Stimulated activated CD8-positive, alpha-beta memory T cell treated with anti-CD3 and anti-CD28 coated beads, Interleukin-15, amount 100 ng/mL, for 4 hours (primary cell): ENCODE measurements around the gene ABCB11.
"Not testable (repeated sequence)": the region's sequence is repeated elsewhere in the genome, so short reads cannot be mapped to it uniquely, and the experiment has no call there.

Experiments used
- DNase-seq, 2 donors: peaks; one replicate each; pipeline ENCODE4 v3.0.0-alpha.2; 2020; ENCODE audit warnings: low read depth in 2 of 2

ABCB11 gene

GRCh38 chr2:168971261-168971660, 59.9 kb downstream of the ABCB11 start:
- DNase-seq, result no peak

- DNase-seq, result no peak
Measured at GRCh38 chr2:168970711-168971233, 60.4 kb downstream of the ABCB11 start.

GRCh38 chr2:168969865-168970264, 61.3 kb downstream of the ABCB11 start:
- no peak for DNase-seq

GRCh38 chr2:168968342-168968741, 62.8 kb downstream of the ABCB11 start:
- no peak for DNase-seq

- no peak for DNase-seq
Measured at GRCh38 chr2:168964251-168964807, 66.8 kb downstream of the ABCB11 start.

DNA sequence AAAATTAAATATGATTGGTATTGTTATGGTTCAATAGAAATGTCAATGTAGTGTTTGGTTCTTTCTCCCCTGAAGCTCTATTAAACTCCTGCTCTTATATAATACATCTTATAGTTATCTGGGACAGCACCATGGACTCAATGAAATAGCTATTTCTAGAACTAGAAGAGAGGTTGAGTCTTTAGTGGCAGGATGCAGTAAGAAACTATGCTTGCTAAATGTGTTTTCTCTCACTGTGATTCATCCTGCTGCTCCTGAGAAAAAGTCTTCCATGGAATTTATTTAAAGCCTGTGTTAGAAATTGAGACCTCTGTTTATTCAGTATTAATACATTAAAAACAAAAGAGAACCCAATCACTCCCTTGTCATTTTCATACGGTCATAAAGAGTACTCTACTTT, 68.5 kb downstream of the ABCB11 start:
- DNase-seq, result no peak

- DNase-seq, result no peak
Measured at GRCh38 chr2:168961450-168962229, 69.5 kb downstream of the ABCB11 start.

DNA sequence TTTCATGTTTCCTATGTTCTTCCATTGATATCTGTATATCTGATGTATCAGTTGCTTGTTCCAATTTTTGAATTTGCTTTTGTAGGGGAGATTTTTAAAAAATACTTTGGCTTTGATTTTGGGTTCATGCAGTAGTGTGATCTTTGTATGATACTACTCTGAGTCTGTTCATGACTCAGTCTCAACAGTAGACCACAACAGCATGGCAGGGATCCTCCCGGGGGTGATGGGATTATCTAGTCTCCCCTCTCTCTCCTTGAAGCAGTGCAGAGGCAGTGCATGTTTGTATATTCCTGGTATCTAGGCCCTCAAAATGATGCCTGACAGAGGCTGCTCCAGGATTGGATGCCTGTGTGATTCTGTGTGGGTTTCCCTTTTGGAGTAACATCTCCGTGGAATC, 74.7 kb downstream of the ABCB11 start:
- no peak for DNase-seq

GRCh38 chr2:168955321-168955720, 75.8 kb downstream of the ABCB11 start:
- DNase-seq, result no peak

- no peak for DNase-seq
Measured at GRCh38 chr2:168954256-168954655, 76.9 kb downstream of the ABCB11 start.

DNA sequence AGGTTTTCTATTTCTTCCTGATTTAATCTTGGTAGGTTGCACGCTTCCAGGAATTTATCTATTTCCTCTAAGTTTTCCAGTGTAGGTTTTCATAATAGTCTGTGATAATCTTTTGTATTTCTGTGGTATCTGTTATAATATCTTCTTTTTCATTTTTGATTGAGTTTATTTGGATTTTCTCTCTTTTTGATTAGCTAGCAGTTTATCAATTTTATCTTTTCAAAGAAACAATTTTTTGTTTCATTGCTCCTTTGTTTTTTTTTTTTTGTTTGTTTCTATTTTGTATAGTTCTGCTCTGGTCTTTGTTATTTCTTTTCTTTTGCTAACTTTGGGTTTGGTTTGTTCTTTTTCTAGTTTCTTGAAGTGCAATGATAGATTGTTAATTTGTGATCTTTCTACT, 78.7 kb downstream of the ABCB11 start:
- DNase-seq, result no peak

DNA sequence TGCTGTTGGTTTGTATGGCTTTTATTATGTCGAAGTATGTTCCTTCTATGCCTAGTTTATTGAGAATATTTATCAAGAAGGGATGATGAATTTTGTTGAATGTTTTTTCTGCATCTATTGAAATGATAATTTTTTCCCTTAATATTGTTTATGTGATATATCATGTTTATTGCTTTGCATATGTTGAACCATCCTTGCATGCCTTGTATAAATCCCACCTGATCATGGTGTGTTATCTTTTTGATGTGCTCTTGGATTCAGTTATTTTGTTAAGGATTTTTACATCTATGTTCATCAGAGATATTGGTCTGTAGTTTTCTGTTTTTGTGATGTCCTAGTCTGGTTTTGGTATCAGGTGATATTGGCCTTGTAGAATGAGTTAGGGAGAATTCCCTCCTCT, 79.3 kb downstream of the ABCB11 start:
- no peak for DNase-seq

DNA sequence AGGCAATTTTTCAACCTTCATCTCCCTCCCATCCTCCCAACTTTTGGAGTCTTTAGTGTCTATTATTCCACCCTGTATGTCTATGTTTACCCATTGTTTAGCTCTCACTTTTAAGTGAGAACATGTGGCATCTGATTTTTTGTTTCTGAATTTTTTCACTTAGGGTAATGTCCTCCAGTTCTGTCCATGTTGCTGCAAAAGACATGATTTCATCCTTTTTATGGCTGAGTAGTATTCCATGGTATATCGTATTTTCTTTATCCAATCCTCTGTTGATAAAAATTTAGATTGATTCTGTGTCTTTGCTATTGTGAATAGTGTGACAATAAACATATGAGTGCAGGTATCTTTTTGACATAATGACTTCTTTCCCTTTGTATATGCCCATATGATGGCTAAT, 81.8 kb downstream of the ABCB11 start:
- no peak for DNase-seq

- DNase-seq, result no peak
Measured at GRCh38 chr2:168948621-168949212, 82.4 kb downstream of the ABCB11 start.

DNA sequence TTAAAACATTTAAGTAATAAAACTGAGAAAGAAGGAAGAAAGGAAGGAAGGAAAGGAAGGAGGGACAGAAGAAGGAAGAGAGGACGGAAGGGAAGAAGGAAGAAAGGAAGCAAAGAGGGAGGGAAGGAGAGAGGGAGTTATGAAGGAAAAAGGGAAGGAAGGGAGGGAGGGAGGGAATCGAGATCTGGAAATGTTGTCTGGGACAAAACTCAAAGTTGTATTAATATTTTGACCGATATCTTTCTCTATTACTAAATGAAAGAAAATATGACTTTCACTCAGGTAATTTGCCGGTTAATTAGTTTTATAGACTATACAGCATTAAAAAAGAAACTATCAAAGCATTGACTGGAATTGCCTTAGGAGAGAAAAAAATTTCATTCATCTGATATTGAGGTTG, 85.6 kb downstream of the ABCB11 start:
- no peak for DNase-seq

- no peak for DNase-seq
Measured at GRCh38 chr2:168944065-168944464, 87.1 kb downstream of the ABCB11 start.

DNA sequence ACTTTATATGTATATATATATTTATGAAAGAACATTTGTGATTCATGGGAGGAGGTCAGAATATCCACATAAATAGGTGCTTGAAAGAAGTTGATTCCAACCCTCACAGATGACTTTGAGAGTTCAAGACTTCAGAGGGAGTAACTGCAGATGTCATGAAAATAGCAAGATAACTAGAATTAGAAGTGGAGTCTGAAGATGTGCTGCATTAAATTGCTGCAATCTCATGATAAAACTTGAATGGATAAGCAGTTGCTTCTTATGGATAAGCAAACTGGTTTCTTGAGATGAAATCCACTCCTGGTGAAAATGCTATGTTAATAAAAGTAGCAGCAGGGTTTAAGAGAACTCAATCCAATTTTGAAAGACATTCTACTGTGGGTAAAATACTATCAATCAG, 89.8 kb downstream of the ABCB11 start:
- no peak for DNase-seq

GRCh38 chr2:168939918-168940317, 91.2 kb downstream of the ABCB11 start:
- no peak for DNase-seq

GRCh38 chr2:168939061-168939460, 92.1 kb downstream of the ABCB11 start:
- DNase-seq, result no peak

DNA sequence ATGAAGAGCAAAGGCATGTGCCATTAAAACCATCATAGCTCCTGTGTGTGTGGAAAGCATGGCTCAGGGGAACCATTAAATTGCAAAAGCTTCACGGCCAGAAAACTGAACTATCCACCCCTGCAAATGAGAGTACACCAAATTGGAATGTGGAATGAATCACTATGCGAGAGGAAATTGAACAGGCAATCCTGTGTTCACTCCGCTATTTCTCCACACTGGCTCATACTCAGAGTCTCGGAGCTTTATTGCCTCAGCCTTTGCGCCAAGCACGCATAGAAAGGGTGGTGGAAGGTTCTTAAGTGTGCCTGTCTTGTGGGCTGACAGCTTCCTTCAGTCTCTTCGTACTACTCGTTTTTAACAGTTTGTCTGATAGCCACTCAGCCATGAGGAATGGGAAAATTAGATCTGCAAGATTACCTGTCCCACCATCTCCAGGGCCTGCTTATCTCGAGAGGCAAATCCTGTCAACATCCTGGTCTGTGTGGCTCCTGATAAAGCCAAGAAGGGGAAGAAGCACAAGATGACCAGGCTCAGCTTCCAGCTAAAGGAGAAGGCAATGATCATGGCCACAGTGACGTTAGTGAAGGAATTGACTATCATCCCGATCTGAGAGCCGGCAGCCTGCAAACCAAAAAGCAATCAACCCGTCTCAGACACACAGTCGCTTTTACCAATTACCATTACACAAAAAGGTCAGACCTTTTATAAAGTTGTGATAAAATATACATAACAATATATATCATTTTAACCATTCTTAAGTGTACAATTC, 95.1 kb downstream of the ABCB11 start:
- no peak for DNase-seq

GRCh38 chr2:168934826-168935225, 96.3 kb downstream of the ABCB11 start:
- no peak for DNase-seq

- DNase-seq, result not testable (repeated sequence)
Measured at GRCh38 chr2:168932174-168932573, 99.0 kb downstream of the ABCB11 start.
